ENCODE measurements around the gene CRYBB3. TPM values are rescaled to one million over a fixed set of nuclear protein-coding genes. Genes with fewer than 3 reads are reported as not detected.

CRYBB3 gene
- total RNA-seq (not detected), polyA plus RNA-seq (not detected), total RNA-seq (not detected)

- Histone ChIP-seq H3K4me1 (ENCODE audit: control insufficient read depth in 2 of 2, insufficient read depth in 2 of 2, low read length in 2 of 2) (no peaks in the 10 kb centered on the region), H3K4me3 (ENCODE audit: low read length) (no peak within 1 kb of the TSS), H3K36me3 (ENCODE audit: control insufficient read depth in 2 of 3, insufficient read depth in 3 of 3, low read length in 3 of 3) (no peaks in the 10 kb centered on the region), H3K9me3 (ENCODE audit: control insufficient read depth in 2 of 3, low read length in 3 of 3) (no peaks in the 10 kb centered on the region), H3K27ac (ENCODE audit: low read depth, low read length) (no peak within 1 kb of the TSS), H3K27me3 (ENCODE audit: control insufficient read depth in 2 of 2, insufficient read depth in 2 of 2, low read length in 2 of 2) (no peaks in the 10 kb centered on the region)
- intact Hi-C loops (cut with micrococcal nuclease): no loop called here
- peaks cover 0 to 1% (median 0%) of the 10 kb centered on the region in 11 donors for H3K9me3 Mint-ChIP-seq
- H3K4me1 Mint-ChIP-seq: peaks cover 0 to 7% (median 0%) of the 10 kb centered on the region in 7 donors
- ChIA-PET POLR2A (no interaction called here), CTCF (no interaction called here)
- DNase-seq (no peak), ATAC-seq (no peak)
- H3K36me3 Mint-ChIP-seq: peaks cover 0 to 15% (median 2%) of the 10 kb centered on the region in 5 donors
- no peak within 1 kb of the TSS for H3K4me3 Mint-ChIP-seq
- H3K27me3 Mint-ChIP-seq: no peaks in the 10 kb centered on the region
- peak within 1 kb of the TSS in 1 of 9 donors; percentile 18 for H3K27ac Mint-ChIP-seq
These were observed at the start of gene CRYBB3 for GRCh38 chr22:25199731-25200520. TSS of gene CRYBB3 (plus strand) at chr22:25199858. CDS start at chr22:25201397, 1,539 bp downstream.

DNA sequence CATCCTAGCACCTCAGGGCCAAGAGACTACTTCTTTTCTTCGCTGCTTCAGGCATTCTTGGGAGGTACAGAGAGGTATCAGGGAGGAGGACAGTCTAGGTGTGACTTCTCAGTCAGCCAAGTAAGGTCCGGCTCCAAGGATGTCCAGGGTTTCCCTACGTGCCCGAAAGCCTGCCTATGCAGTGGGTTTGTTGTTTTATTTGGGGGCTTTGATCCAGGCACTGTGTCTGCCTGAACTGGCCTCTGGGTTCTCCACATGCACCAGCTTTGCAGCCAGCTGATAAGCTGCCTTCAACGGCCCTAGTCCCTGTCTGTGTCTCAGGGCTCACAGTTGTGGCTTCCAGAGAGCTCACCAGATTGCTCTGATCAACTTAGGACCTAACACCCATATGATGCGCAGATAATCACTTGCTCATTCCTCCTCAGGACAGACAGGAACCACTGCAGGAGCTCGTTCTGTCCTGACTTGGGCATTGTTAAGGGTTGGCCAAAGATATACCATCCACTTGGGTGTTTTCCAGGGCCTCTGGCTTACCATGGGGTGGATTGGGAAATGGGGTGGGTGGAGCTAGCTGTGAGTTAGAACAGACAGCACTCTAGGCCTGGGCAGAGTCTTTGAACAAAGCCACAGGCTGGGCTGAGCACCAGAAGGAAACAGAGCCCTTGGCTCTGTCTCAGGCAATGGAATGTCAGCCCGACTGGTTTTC is 45.5 kb upstream of the CRYBB3 start:
- CTCF ChIA-PET: no interaction called here
- H3K9me3 ChIP-seq (ENCODE audit: control insufficient read depth in 2 of 3, low read length in 3 of 3): no peaks in the 10 kb centered on the region
- DNase-seq (no peak), ATAC-seq (no peak)
- Mint-ChIP-seq H3K9me3 (no peaks in the 10 kb centered on the region), H3K27me3 (no peaks in the 10 kb centered on the region), H3K36me3 (peaks cover 0 to 4% (median 0%) of the 10 kb centered on the region in 5 donors), H3K27ac (peak overlapping the region in 1 of 9 donors; percentile 67), H3K4me3 (no peak overlapping the region), H3K4me1 (peaks cover 0 to 3% (median 0%) of the 10 kb centered on the region in 7 donors)
- H3K36me3 ChIP-seq (ENCODE audit: control insufficient read depth in 2 of 3, insufficient read depth in 3 of 3, low read length in 3 of 3): no peaks in the 10 kb centered on the region
- intact Hi-C loops (cut with micrococcal nuclease): no loop called here
- no peak overlapping the region for H3K27ac ChIP-seq (ENCODE audit: low read depth, low read length)
- no peaks in the 10 kb centered on the region for H3K4me1 ChIP-seq (ENCODE audit: control insufficient read depth in 2 of 2, insufficient read depth in 2 of 2, low read length in 2 of 2)
- no peaks in the 10 kb centered on the region for H3K27me3 ChIP-seq (ENCODE audit: control insufficient read depth in 2 of 2, insufficient read depth in 2 of 2, low read length in 2 of 2)
- POLR2A ChIA-PET: no interaction called here
- no peak overlapping the region for H3K4me3 ChIP-seq (ENCODE audit: low read length)

- no peaks in the 10 kb centered on the region for H3K27me3 Mint-ChIP-seq
- H3K4me3 Mint-ChIP-seq: no peak overlapping the region
- DNase-seq: no peak
- H3K4me3 ChIP-seq (ENCODE audit: low read length): no peak overlapping the region
- no peaks in the 10 kb centered on the region for H3K9me3 ChIP-seq (ENCODE audit: control insufficient read depth in 2 of 3, low read length in 3 of 3)
- H3K27ac ChIP-seq (ENCODE audit: low read depth, low read length): no peak overlapping the region
- ChIA-PET CTCF (no interaction called here), POLR2A (no interaction called here)
- H3K27me3 ChIP-seq (ENCODE audit: control insufficient read depth in 2 of 2, insufficient read depth in 2 of 2, low read length in 2 of 2): no peaks in the 10 kb centered on the region
- no peaks in the 10 kb centered on the region for H3K9me3 Mint-ChIP-seq
- no peaks in the 10 kb centered on the region for H3K4me1 ChIP-seq (ENCODE audit: control insufficient read depth in 2 of 2, insufficient read depth in 2 of 2, low read length in 2 of 2)
- ATAC-seq: no peak
- H3K36me3 ChIP-seq (ENCODE audit: control insufficient read depth in 2 of 3, insufficient read depth in 3 of 3, low read length in 3 of 3): no peaks in the 10 kb centered on the region
- H3K4me1 Mint-ChIP-seq: peaks cover 0 to 1% (median 0%) of the 10 kb centered on the region in 7 donors
- H3K36me3 Mint-ChIP-seq: peaks cover 0 to 4% (median 0%) of the 10 kb centered on the region in 5 donors
- intact Hi-C loops (cut with micrococcal nuclease): no loop called here
- peak overlapping the region in 1 of 9 donors; percentile 29 for H3K27ac Mint-ChIP-seq
These were observed 45.0 kb upstream of the CRYBB3 start for GRCh38 chr22:25154667-25154999.

DNA sequence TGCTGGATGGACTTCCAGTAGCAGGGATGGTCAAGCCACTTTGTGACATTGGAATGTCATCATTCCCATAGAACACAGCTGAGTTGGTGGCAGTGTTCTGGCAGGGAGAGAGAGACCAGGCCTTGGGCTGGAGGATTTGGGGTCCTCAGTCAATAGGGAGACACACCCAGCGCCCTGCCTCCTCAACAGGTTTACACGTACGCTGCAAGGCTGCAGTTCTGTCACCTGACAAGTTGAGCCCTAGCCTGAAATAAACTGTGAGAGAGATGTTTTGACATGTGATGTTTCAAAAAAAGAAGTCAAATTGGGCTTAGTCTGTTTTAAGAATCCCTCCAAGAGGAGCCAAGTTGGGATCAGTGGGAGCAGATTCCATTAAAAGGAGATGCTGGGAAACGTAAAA is 42.9 kb upstream of the CRYBB3 start:
- no peak overlapping the region for H3K4me3 ChIP-seq (ENCODE audit: low read length)
- ATAC-seq (no peak), DNase-seq (no peak)
- Mint-ChIP-seq H3K4me3 (no peak overlapping the region), H3K27ac (peak overlapping the region in 1 of 9 donors; percentile 51), H3K4me1 (peaks cover 0 to 4% (median 0%) of the 10 kb centered on the region in 7 donors), H3K27me3 (no peaks in the 10 kb centered on the region), H3K9me3 (no peaks in the 10 kb centered on the region), H3K36me3 (peaks cover 0 to 7% (median 0%) of the 10 kb centered on the region in 5 donors)
- H3K4me1 ChIP-seq (ENCODE audit: control insufficient read depth in 2 of 2, insufficient read depth in 2 of 2, low read length in 2 of 2): no peaks in the 10 kb centered on the region
- intact Hi-C loops (cut with micrococcal nuclease): no loop called here
- ChIA-PET POLR2A (no interaction called here), CTCF (no interaction called here)
- H3K27me3 ChIP-seq (ENCODE audit: control insufficient read depth in 2 of 2, insufficient read depth in 2 of 2, low read length in 2 of 2): no peaks in the 10 kb centered on the region
- H3K36me3 ChIP-seq (ENCODE audit: control insufficient read depth in 2 of 3, insufficient read depth in 3 of 3, low read length in 3 of 3): no peaks in the 10 kb centered on the region
- H3K9me3 ChIP-seq (ENCODE audit: control insufficient read depth in 2 of 3, low read length in 3 of 3): no peaks in the 10 kb centered on the region
- no peak overlapping the region for H3K27ac ChIP-seq (ENCODE audit: low read depth, low read length)

DNA sequence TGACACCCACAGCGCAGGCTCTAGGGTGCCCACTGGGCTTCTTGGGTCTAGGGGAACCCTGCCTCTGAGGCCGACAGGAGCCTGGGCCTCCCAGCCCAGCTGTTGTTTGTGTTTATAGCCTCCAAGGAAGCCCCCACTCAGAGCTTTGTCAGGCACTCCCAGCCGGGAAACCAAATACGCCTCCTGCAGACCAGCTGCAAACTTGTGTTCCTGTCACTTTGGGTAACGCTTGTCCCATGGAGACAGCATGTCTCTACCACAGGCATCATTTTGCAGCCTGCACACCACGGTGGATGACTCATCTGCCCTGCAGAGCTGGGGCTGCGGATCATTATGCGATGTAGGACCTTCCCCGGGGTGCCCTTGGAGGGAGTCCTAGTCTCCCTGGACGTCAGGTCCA is 40.6 kb upstream of the CRYBB3 start:
- Mint-ChIP-seq H3K27ac (no peak overlapping the region), H3K4me3 (no peak overlapping the region), H3K9me3 (no peaks in the 10 kb centered on the region), H3K27me3 (no peaks in the 10 kb centered on the region), H3K36me3 (peaks cover 0 to 7% (median 0%) of the 10 kb centered on the region in 5 donors), H3K4me1 (peaks cover 0 to 4% (median 0%) of the 10 kb centered on the region in 7 donors)
- Histone ChIP-seq H3K9me3 (ENCODE audit: control insufficient read depth in 2 of 3, low read length in 3 of 3) (no peaks in the 10 kb centered on the region), H3K4me1 (ENCODE audit: control insufficient read depth in 2 of 2, insufficient read depth in 2 of 2, low read length in 2 of 2) (no peaks in the 10 kb centered on the region), H3K27ac (ENCODE audit: low read depth, low read length) (no peak overlapping the region), H3K27me3 (ENCODE audit: control insufficient read depth in 2 of 2, insufficient read depth in 2 of 2, low read length in 2 of 2) (no peaks in the 10 kb centered on the region), H3K4me3 (ENCODE audit: low read length) (no peak overlapping the region), H3K36me3 (ENCODE audit: control insufficient read depth in 2 of 3, insufficient read depth in 3 of 3, low read length in 3 of 3) (no peaks in the 10 kb centered on the region)
- ChIA-PET POLR2A (no interaction called here), CTCF (interaction anchor here (1.0 kb wide), 1 partner anchor 14 kb away, joined by 3 read pairs; no protein-coding TSS in a partner anchor)
- DNase-seq: no peak
- intact Hi-C loops (cut with micrococcal nuclease): no loop called here
- peak; percentile 34 for ATAC-seq

DNA sequence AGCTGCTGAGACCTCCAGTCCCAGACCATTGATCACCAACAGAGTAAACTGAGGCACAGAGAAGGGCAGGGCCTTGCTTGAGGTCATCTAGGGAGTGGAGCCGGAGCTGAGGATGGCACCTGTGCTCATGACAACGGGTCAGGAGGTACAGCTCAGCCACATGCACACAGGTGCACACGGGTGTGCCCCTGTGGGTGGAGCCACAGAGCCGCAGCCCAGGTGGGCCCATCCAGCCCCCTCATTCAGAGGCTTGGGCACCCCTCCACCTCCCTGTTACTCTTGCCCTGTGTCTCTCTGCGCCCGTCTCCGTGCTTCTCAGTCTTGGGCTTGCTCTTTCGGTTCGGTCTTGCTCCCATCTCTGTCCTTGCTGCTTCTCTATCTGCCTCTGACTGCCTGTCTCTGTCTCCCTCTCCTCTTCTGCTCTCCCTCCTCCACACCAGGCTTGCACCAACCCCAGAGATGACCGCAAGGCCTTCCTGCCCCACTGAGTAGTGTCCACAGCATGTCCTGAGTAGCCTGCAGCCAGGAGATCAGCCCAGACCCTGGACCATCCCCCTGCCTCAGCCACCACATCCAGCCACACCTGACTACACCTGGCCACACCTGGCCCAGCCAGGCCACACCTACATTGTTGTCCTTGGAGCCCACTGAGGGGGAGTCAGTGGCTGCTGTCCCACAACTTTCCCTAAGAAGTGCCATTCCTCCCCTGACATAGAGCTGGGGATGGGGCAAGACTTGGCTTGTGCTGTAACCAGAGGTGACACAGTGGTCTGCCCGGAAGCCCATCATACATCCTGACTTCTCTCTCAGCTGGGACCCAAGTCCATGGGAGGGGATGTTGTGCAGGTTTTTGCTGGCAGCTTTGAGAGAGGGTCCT is 39.3 kb upstream of the CRYBB3 start:
- DNase-seq (no peak), ATAC-seq (no peak)
- Histone ChIP-seq H3K4me3 (ENCODE audit: low read length) (no peak overlapping the region), H3K4me1 (ENCODE audit: control insufficient read depth in 2 of 2, insufficient read depth in 2 of 2, low read length in 2 of 2) (no peaks in the 10 kb centered on the region), H3K27me3 (ENCODE audit: control insufficient read depth in 2 of 2, insufficient read depth in 2 of 2, low read length in 2 of 2) (no peaks in the 10 kb centered on the region), H3K9me3 (ENCODE audit: control insufficient read depth in 2 of 3, low read length in 3 of 3) (no peaks in the 10 kb centered on the region), H3K27ac (ENCODE audit: low read depth, low read length) (no peak overlapping the region), H3K36me3 (ENCODE audit: control insufficient read depth in 2 of 3, insufficient read depth in 3 of 3, low read length in 3 of 3) (no peaks in the 10 kb centered on the region)
- CTCF ChIA-PET: no interaction called here
- POLR2A ChIA-PET: no interaction called here
- no peaks in the 10 kb centered on the region for H3K9me3 Mint-ChIP-seq
- H3K36me3 Mint-ChIP-seq: peaks cover 0 to 7% (median 0%) of the 10 kb centered on the region in 5 donors
- intact Hi-C loops (cut with micrococcal nuclease): no loop called here
- H3K27ac Mint-ChIP-seq: no peak overlapping the region
- no peaks in the 10 kb centered on the region for H3K27me3 Mint-ChIP-seq
- no peak overlapping the region for H3K4me3 Mint-ChIP-seq
- H3K4me1 Mint-ChIP-seq: peaks cover 0 to 4% (median 0%) of the 10 kb centered on the region in 7 donors
